Measurements from ENCODE around the gene CARHSP1. TPM values are rescaled to one million over a fixed set of nuclear protein-coding genes. Genes with fewer than 3 reads are reported as not detected.
A peak's percentile ranks its signal among the peaks of the same experiment; 100 is the strongest.
"Not testable (repeated sequence)": the region's sequence is repeated elsewhere in the genome, so short reads cannot be mapped to it uniquely, and the experiment has no call there.

Gene CARHSP1
- total RNA-seq, 1 donor from 2014 or later, result 23.9 TPM

DNA sequence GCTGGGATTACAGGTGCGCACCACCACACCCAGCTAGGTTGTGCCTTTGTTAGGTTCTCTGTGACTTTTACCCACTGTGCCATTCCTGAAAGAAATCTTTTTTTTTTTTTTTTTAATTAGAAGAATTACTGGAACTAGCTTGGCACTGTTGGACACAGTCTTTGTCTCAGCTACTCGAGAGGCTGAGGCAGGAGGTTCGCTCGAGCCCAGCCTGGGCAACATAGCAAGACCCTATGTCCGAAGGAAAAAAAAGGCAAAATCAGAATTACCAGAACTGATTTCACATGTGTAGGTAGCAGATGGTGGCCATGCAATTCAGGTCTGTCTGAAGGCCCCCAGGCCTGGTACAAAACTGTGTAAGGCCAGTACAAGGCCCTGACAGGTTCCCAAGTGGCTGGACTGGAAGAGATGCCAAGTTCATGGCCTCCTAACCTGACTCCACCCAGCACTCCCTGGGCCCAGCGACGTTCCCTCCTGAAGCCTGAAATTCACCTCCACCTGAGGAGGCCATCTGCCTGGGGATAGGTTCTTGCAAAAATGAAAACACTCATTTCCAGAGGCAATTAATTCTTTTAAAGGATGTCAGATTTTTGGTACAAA, 23.0 kb downstream of the CARHSP1 start:
- TF ChIP-seq, protein P1, sequence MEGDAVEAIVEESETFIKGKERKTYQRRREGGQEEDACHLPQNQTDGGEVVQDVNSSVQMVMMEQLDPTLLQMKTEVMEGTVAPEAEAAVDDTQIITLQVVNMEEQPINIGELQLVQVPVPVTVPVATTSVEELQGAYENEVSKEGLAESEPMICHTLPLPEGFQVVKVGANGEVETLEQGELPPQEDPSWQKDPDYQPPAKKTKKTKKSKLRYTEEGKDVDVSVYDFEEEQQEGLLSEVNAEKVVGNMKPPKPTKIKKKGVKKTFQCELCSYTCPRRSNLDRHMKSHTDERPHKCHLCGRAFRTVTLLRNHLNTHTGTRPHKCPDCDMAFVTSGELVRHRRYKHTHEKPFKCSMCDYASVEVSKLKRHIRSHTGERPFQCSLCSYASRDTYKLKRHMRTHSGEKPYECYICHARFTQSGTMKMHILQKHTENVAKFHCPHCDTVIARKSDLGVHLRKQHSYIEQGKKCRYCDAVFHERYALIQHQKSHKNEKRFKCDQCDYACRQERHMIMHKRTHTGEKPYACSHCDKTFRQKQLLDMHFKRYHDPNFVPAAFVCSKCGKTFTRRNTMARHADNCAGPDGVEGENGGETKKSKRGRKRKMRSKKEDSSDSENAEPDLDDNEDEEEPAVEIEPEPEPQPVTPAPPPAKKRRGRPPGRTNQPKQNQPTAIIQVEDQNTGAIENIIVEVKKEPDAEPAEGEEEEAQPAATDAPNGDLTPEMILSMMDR (IDR thresholded peaks at IDR 0.05; ENCODE audit: borderline replicate concordance), result no peak
- peak overlapping the region; percentile 48 for H3K27ac ChIP-seq (replicated peaks)
- peak overlapping the region; percentile 61 for H3K4me3 ChIP-seq
- peaks cover 36% of the 10 kb centered on the region for H3K36me3 ChIP-seq
- peaks cover 51% of the 10 kb centered on the region for H3K4me1 ChIP-seq
- H3K27me3 ChIP-seq (ENCODE audit: low read depth), result no peaks in the 10 kb centered on the region
- no peaks in the 10 kb centered on the region for H3K9me3 ChIP-seq (replicated peaks)
- intact Hi-C loops (cut with micrococcal nuclease), result no loop called here
- no peak for DNase-seq

DNA sequence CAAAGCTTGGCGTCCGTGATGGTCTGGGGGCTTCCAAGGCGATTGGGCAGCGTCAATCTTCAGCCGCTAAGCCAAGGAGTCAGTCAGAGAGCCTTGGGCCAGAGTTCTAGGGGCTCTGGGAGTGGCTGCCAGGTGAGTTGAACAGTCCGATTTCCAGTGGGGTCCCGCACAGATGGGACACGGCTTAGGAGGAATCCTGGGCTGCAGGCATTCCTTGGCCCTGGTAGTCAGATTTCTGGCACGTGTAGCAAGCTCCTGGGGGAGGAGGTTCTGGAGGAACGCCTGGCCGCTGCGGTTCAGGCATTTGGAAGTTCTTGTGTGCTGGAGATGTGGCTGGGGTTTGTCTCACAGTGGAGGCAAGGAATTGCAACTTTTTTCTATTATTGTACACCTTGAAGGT, 25.5 kb downstream of the CARHSP1 start:
- DNase-seq, result not testable (repeated sequence)

DNA sequence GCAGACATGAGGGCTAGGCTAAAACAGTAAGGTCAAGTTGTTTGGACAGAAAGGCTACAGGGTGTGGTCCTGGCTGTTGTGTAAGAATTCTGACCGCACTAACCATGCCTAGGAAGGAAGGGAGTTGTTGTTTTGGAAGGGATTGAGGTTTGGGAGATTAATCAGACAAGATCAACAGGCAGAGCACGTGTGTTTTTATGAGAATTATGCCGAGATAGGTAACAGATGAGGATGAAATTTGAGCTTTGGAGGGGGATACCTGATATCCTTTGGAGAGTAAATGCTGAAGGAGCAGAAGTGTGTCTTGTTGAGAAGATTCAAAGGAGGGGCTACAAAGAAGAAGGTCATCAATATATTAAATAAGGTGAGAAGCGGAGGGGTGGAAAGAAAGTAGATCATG, 26.8 kb downstream of the CARHSP1 start:
- H3K36me3 ChIP-seq; intact Hi-C loops (cut with micrococcal nuclease); H3K27me3 ChIP-seq (ENCODE audit: low read depth); DNase-seq; H3K9me3 ChIP-seq (replicated peaks): not testable (repeated sequence)
- Histone ChIP-seq H3K4me3 (peak overlapping the region; percentile 61), H3K4me1 (peaks cover 13% of the 10 kb centered on the region), H3K27ac (replicated peaks) (peak overlapping the region; percentile 82)

More for the DNA sequence above, 25.5 kb downstream of the CARHSP1 start:
- H3K27me3 ChIP-seq (ENCODE audit: low read depth); intact Hi-C loops (cut with micrococcal nuclease); H3K9me3 ChIP-seq (replicated peaks): not testable (repeated sequence)
- Histone ChIP-seq H3K4me1 (peaks cover 26% of the 10 kb centered on the region), H3K4me3 (peak overlapping the region; percentile 61), H3K36me3 (peaks cover 16% of the 10 kb centered on the region), H3K27ac (replicated peaks) (peak overlapping the region; percentile 82)

DNA sequence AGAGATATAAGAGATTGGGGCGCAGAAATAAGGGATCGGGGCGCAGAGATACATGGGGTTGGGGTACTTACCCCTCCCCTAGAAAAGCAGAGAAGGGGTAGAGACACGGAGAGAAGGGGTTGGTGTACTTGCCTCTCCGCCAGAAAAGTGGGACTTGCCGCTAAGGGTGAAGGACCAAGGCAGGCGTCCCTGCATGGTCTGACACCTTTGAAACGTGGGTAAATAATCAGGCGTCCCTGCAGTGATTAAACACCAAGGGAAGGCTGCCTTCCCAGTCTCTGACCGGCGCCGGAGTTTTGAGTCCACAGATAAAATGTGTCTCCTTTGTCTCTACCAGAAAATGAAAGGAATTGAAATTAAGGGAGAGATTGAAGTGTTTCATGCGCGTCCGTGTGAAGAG, 31.2 kb downstream of the CARHSP1 start:
- H3K36me3 ChIP-seq; H3K4me1 ChIP-seq; H3K9me3 ChIP-seq (replicated peaks); H3K27me3 ChIP-seq (ENCODE audit: low read depth); H3K4me3 ChIP-seq; H3K27ac ChIP-seq (replicated peaks); DNase-seq; intact Hi-C loops (cut with micrococcal nuclease): not testable (repeated sequence)

DNA sequence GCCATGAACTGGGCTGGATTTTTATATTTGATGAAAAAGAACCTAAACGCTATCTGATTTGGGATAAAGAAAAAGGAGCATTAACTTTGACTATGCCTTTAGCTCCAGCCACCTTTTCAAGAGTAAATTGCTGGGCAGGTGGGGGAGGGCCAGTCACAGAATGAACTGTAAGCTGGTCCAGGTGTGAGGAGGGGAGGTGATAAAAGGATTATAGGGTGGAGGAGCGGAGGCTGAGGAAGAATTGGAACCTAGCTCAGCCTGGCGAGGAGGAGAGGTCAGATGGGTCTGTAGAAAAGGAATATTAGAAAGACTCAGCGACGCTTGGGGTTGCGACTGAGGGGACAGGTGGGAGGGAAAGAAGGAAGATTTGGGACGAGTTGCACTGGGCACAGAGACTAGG, 32.0 kb downstream of the CARHSP1 start:
- DNase-seq; H3K27me3 ChIP-seq (ENCODE audit: low read depth); H3K4me1 ChIP-seq; H3K27ac ChIP-seq (replicated peaks); H3K4me3 ChIP-seq; intact Hi-C loops (cut with micrococcal nuclease); H3K9me3 ChIP-seq (replicated peaks): not testable (repeated sequence)
- peaks cover 11% of the 10 kb centered on the region for H3K36me3 ChIP-seq

DNA sequence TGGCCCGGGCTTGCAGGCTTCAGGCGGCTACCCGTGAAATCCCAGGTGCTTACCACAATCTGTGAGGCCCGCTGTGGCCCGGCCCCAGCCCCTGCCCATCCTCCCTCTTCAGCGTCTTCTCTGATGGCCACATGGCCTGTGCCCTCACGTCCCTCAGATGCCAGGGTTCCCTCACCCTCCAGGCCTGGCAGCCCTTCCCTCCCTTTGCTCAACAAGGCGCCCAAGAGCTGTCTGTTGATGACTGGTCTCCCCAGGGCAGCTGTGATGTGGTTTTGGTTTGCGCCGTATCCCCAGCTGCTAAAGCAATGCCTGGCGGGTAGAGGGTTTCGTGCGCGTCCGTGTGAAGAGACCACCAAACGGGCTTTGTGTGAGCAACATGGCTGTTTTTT, 36.1 kb downstream of the CARHSP1 start:
- Histone ChIP-seq H3K4me1 (peaks cover 6% of the 10 kb centered on the region), H3K36me3 (peaks cover 37% of the 10 kb centered on the region), H3K9me3 (replicated peaks) (no peaks in the 10 kb centered on the region), H3K27ac (replicated peaks) (no peak overlapping the region), H3K27me3 (ENCODE audit: low read depth) (no peaks in the 10 kb centered on the region), H3K4me3 (no peak overlapping the region)
- TF ChIP-seq, protein P1 (IDR thresholded peaks at IDR 0.05; ENCODE audit: borderline replicate concordance), result no peak
- no peak for DNase-seq
- intact Hi-C loops (cut with micrococcal nuclease), result no loop called here

DNA sequence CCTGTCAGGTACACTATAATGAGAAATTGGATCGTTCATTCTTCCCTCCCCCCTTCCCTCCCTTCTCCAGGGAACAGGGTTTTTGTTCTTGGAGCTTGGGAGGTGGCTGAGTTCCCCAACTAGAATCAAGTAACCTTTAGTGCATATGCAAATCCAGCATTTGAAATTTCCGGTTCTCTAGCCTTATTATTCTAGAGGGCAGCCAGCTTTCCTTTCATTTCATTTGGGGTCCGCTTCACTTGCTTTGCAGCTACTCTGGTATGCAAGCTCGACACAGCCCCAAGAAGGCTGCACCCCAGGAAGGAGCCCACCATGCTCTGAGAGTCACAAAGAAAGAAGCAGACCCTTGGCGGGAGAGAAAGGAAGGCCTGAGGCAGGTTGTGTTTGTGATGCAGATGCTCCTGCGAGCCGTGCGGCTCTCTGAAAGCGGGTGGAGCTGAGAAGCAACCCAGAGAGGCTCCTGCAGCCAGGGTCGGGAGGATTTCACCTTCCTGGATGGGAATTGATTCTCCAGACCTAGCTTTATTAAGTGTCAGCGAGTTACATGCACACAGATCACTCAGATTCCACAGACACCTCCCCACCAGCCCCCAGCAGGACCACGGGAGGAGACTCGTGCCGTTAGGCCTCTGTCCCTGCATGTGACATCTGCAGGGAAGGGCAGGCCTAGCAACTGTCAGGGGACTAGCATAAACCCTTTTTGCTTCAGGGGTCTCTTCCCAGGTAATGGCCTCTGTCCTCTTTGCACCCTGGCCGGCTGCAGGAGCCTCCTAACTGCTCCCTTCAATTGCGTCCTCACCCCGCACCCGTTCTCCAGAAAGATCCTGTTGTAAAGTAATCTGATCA, 36.7 kb downstream of the CARHSP1 start:
- TF ChIP-seq, protein P1 (IDR thresholded peaks at IDR 0.05; ENCODE audit: borderline replicate concordance), result no peak
- no peak overlapping the region for H3K27ac ChIP-seq (replicated peaks)
- intact Hi-C loops (cut with micrococcal nuclease), result no loop called here
- H3K27me3 ChIP-seq (ENCODE audit: low read depth), result no peaks in the 10 kb centered on the region
- no peak overlapping the region for H3K4me3 ChIP-seq
- H3K9me3 ChIP-seq (replicated peaks), result no peaks in the 10 kb centered on the region
- peaks cover 6% of the 10 kb centered on the region for H3K4me1 ChIP-seq
- peaks cover 37% of the 10 kb centered on the region for H3K36me3 ChIP-seq
- DNase-seq, result no peak
